Measurements from ENCODE around the gene SLK.

Gene SLK

DNA sequence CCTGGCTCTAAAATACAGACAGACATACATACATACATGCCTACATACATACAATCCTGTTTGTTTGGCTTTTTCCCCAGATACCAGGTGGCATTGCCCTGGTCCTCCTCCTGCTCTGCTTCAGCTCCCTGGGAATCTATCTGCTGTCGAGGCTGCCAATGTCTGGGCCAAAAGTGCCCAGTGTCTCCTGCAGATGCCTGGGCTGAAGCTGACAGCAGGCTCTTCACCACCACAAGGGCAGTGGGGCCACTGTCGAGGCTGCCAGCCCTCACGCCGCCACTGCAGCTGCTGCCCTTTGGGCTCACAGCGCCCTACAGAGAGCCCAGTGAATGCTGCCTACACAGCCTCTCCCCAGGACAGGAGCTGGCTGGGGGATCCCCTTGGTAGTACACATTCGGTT lies 30.9 kb upstream of the SLK start:
- no peak for TF ChIP-seq CTCF (IDR thresholded peaks at IDR 0.05; ENCODE audit: insufficient read depth, low read depth, low read length, missing control alignments)
- no peak overlapping the region for H3K4me3 ChIP-seq (ENCODE audit: low read length)
- no peak for DNase-seq (ENCODE audit: low read depth)

- no peak for DNase-seq (ENCODE audit: low read depth)
- H3K4me3 ChIP-seq (ENCODE audit: low read length), result no peak overlapping the region
- no peak for TF ChIP-seq CTCF (IDR thresholded peaks at IDR 0.05; ENCODE audit: insufficient read depth, low read depth, low read length, missing control alignments)
Measured at GRCh38 chr10:103939522-103939921, 27.4 kb upstream of the SLK start.

GRCh38 chr10:103941801-103942200 lies 25.1 kb upstream of the SLK start:
- H3K4me3 ChIP-seq (ENCODE audit: low read length), result no peak overlapping the region
- no peak for TF ChIP-seq CTCF (IDR thresholded peaks at IDR 0.05; ENCODE audit: insufficient read depth, low read depth, low read length, missing control alignments)
- DNase-seq (ENCODE audit: low read depth), result peak; percentile 96

DNA sequence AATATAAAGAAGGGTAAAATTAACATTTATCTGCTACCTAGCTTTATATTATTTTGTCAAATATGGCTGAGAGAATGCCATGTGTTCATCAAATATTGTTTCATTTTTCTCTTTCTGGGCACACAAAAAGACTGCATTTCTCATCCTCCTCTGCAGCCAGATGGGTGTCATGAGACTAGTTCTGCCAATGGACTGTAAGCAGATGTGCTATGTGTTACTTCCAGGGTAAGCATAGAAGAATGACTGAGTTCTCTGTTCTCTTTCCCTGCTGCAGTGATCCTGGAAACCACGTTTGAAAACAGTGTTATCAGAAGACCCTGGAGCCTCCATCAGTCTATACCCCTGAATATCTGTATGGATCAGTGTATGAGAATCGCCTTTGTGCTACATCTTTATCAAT lies 24.1 kb upstream of the SLK start:
- TF ChIP-seq CTCF (IDR thresholded peaks at IDR 0.05; ENCODE audit: insufficient read depth, low read depth, low read length, missing control alignments), result no peak
- no peak overlapping the region for H3K4me3 ChIP-seq (ENCODE audit: low read length)
- no peak for DNase-seq (ENCODE audit: low read depth)

DNA sequence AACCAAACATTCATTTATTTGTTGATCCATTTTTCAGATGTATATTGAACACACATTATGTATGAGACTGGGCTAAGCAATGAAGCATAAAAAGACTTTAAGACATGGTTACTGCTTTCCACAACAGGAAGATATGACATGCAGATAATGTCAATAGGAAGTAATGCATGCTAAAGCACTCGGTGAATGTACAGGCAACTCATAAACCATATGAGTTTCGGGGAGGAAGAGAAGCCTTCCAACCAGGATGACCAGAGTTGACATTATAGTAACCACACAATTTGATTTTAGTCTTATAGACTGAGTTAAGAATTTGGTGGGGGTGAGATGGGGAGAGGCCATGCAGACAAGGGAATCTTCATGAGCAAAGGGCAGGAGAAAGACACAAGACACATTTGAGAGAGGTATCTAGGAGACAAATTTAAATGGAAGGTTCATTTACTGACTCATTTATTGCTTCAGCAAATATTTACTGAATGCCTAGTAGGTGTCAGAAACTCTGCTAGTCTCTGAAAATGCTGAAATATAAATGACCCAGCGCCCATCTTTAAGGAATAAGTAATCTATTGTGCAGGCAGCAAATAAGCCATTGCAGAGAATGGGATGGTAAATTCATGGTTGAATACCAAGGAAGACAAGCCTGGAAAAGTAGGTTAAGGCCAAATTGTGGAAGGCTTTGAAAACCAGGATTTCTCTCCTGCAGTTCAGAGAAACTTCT lies 19.0 kb upstream of the SLK start:
- no peak for TF ChIP-seq CTCF (IDR thresholded peaks at IDR 0.05; ENCODE audit: insufficient read depth, low read depth, low read length, missing control alignments)
- no peak for DNase-seq (ENCODE audit: low read depth)
- no peak overlapping the region for H3K4me3 ChIP-seq (ENCODE audit: low read length)

- no peak for TF ChIP-seq CTCF (IDR thresholded peaks at IDR 0.05; ENCODE audit: insufficient read depth, low read depth, low read length, missing control alignments)
- no peak for DNase-seq (ENCODE audit: low read depth)
- H3K4me3 ChIP-seq (ENCODE audit: low read length), result no peak overlapping the region
Measured at GRCh38 chr10:103949728-103950127, 17.2 kb upstream of the SLK start.

GRCh38 chr10:103951183-103951582 lies 15.8 kb upstream of the SLK start:
- TF ChIP-seq CTCF (IDR thresholded peaks at IDR 0.05; ENCODE audit: insufficient read depth, low read depth, low read length, missing control alignments), result no peak
- H3K4me3 ChIP-seq (ENCODE audit: low read length), result no peak overlapping the region
- DNase-seq (ENCODE audit: low read depth), result no peak

Measured in epithelial cell of esophagus (primary cell).